Fibroblast of skin of right biceps (primary cell): ENCODE data around the gene LY9.
"Not testable (repeated sequence)": the region's sequence is repeated elsewhere in the genome, so short reads cannot be mapped to it uniquely, and the experiment has no call there.

ENCODE experiments used
- DNase-seq: peaks from one replicate; pipeline ENCODE4 v3.0.0-alpha.2; 2013

The LY9 gene

DNA sequence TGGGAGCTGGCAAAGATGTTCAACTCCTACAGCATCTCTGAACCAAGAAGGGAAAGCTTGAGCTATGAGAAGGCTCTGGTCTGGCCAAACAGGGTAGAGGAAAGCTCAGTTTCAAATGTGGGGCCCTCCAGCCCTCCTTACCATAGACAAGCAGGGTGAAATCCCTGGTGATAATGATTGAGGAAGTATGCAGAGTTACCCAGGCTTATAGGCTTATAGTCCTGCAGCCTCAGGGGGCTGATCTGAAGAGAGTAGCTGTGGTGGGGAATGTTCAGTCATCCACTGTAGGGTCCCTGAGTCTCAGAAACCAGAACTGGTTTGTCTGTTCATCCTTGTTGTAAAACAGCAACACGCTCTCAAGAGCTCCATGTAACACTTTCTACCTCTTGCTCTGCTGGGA is 19.8 kb upstream of the LY9 start:
- DNase-seq = no peak

DNA sequence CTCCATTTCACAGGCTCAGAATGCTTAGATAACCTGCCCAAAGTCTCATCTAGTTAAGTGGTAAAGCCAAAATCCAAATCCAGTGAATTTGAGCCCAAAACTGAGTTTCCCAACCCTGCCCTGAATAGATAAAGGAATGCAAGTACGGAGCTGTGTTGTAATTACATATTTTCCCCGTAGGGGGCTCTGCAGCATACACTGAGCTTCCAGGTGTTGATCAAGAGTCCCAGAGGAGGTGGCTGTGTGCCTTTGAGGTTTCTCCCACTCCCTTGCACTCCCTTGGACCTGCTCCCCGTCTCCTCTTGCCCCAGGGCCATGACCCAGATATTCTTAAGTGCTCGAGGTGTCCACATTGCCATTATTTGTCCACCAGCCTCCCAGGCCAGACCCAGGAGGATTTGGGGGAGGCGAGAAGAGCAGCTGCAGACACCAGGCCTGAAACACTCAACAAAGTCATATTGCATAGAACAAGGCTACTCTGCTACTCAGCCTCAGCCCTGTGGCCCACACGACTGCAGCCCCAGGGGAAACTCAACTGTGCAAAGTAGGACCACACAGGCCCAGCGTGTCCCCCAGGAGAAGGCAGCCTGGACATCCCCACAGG is 18.4 kb upstream of the LY9 start:
- DNase-seq = peak; percentile 3

- DNase-seq = no peak
These were observed 17.0 kb upstream of the LY9 start for GRCh38 chr1:160778976-160779375.

DNA sequence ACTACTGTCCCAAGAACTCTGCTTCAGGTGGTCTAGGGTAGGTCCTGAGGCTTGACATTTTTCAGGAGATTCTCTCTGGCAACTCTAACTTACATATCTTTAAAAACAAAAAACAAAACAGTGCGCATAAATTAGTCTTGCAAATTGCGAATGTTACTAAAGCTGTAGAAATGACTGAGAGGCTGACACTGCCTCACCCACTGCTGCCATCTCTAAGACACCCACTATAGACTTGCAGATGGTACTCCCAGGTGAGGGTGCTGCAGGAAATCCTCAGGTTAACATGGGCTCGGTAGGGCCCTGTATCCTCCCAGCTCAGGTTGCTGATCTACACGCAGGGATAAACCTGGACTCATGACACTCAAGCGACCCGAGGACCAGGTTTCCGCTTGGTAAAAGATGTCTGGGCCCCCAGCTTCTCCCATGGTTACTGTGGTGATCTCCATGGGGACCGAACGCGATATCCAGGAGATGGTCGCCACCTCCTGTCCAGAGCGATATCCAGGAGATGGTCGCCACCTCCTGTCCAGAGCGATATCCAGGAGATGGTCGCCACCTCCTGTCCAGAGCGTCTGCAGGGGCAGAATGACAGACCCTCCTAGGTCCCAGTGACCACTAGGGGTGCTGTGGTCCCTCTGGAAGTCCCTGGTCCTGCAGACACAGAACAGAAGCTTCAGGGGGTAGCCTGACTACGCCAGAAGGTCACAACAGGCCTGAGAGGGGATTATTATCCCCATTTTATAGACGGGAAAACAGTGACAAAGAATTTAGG is 16.2 kb upstream of the LY9 start:
- DNase-seq = no peak

GRCh38 chr1:160780398-160780755 is 15.6 kb upstream of the LY9 start:
- DNase-seq = no peak

- DNase-seq = no peak
These were observed 14.7 kb upstream of the LY9 start for GRCh38 chr1:160781186-160781766.

DNA sequence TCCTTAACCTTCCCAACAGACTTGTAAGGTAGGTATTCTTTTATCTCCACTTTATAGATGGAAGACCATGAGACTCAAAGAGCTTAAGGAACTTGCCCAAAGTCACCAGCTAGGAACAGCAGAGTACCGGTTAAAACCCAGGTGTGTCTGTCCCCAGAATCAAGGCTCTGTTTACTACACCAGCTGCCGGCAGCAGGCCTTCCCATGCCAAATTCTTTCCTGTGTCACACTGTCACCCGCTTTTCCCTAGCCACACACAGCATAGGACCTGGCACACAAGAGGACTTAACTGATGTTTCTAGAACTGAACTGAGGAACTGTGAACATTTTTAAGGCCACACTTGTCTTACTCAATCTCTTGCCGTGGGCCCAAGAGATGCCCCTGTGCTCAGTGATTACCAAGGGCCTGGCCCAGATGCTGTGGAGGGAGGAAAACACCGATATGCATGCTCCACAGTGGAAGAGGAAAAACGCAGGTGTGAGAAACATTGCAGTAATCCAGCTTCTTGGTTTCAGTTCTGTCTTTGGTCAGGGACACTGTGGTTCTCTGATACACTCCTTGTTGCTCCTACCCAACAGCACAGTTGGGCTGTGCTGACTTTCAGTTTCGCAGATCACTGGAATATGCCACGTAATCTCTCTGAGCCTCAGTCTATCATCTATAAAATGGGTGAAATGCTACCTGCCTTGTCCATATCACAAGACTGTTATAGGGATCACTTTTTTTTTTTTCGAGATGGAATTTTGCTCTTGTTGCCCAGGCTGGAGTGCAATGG is 13.9 kb upstream of the LY9 start:
- DNase-seq = no peak

- DNase-seq = not testable (repeated sequence)
These were observed 12.8 kb upstream of the LY9 start for GRCh38 chr1:160782988-160783765.

GRCh38 chr1:160789051-160789701 is 6.8 kb upstream of the LY9 start:
- DNase-seq = no peak

- no peak for DNase-seq
These were observed 6.0 kb upstream of the LY9 start for GRCh38 chr1:160789702-160790611.

GRCh38 chr1:160794376-160794775 is 1.6 kb upstream of the LY9 start:
- no peak for DNase-seq

- no peak for DNase-seq
These were observed 1.3 kb downstream of the LY9 start for GRCh38 chr1:160797271-160797709.

DNA sequence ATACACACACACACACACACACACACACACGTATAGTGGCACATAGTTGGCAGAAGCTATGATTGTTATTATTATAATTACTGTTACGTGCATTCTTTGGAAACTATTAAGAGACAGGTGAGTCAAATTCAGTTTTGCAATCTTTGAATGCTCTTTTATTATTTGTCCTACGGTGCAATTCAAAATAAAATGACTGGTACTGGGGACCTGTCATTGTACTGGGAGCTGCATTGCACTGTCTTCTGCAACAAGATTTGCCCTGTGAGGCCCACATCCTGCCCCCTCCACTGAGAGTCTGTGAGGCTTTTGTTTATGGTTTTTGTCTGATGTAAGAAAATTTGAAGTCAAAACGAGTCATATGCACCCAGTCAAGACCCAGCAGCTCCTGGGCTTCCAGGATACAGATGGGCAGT is 1.9 kb downstream of the LY9 start:
- no peak for DNase-seq

DNA sequence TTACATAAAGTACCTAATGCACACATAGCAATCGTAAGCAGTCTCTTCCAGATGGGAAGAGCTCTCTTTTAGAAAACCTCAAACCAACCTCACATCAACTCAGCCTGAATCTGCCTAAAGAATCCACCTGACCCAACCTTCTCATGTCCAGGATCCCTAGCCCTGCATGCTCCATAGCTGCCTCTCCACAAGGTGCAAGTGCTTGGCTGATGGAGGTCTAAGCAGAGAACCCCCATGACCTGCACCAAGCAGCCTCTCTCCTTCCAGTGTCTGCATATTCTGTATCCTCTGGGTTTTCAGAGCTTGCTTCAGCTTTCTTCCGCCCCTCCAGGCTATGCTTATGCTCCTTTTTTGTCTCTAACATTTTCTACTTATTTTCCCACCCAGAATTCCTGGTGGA is 2.5 kb downstream of the LY9 start:
- DNase-seq = no peak

DNA sequence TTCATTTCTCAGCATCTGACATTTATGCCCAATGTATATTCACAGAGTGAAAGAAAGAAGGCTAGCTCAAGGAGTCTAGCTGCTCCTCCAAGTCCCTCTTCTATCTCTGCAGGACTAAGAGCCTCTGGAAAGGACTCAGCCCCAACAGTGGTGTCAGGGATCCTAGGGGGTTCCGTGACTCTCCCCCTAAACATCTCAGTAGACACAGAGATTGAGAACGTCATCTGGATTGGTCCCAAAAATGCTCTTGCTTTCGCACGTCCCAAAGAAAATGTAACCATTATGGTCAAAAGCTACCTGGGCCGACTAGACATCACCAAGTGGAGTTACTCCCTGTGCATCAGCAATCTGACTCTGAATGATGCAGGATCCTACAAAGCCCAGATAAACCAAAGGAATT is 3.7 kb downstream of the LY9 start:
- DNase-seq = no peak

DNA sequence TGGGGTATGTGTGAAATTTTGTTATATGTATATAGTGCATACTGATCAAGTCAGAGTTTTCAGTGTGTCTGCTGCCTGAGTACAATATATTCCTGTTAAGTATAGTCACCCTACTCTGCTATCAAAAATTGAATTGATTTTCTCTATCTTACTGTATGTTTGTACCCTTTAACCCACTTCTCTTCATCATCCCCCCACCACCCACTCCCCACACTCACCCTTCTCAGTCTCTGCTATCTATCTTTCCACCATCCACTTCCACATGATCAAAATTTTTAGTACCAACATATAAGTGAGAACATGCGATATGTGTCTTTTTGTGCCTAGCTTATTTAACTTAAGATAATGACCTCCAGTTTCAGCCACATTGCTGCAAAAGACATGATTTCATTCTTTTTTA is 4.2 kb downstream of the LY9 start:
- no peak for DNase-seq

- DNase-seq = no peak
These were observed 4.9 kb downstream of the LY9 start for GRCh38 chr1:160800645-160801408.

DNA sequence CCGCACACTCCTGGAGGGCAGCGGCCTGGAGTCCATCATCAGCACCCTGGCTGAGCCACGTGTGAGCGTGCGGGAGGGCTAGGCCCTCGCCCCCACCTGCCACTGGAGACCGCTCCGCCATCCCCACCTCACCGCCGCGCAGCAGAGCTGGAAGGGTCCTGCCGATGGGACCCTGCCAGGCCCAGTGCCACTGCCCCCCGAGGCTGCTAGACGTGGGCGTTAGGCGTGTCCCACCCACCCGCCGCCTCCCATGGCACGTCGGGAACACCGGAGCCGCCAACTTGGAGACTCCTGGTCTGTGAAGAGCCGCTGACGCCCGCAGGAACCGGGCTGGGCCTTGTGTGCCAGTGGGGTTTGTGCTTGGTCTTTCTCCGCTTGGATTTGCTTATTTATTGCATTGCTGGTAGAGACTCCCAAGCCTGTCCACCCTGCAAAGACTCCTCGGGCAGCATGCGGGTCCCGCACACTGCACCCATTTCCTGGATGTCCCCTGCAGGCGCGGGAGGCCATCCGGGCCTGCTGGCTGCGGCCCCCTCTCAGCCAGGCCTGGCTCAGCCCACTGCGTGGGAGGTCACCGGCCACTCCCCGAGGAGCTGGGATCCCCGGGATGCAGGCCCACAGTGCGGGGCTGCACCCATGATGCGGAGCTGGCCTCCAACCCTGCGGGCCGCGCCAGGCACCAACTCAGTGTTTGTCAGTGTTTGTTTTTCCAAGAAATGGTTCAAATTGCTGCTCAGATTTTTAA is 6.0 kb downstream of the LY9 start:
- DNase-seq = no peak

- DNase-seq = no peak
These were observed 10.2 kb downstream of the LY9 start for GRCh38 chr1:160806109-160806665.
